ENCODE data around the gene C19orf53. TPM values are rescaled to one million over a fixed set of nuclear protein-coding genes. Genes with fewer than 3 reads are reported as not detected.

C19orf53 gene
- total RNA-seq, 2 donors from 2014 or later = 47.7 to 103 TPM

- H3K4me3 ChIP-seq = peak overlapping the region; percentile 74 to 78
- no peaks in the 10 kb centered on the region for H3K27me3 ChIP-seq
- peaks cover 15% of the 10 kb centered on the region for H3K4me1 ChIP-seq
- intact Hi-C loops (cut with DNase I) = no loop called here
- ATAC-seq (no peak), DNase-seq (no peak)
- H3K27ac ChIP-seq = peak overlapping the region in 3 of 4 donors; percentile 63 to 79 (median 70)
- WGBS, 2 donors = 46 to 47% methylated on average over 12 to 14 of the region's 19 CpGs
- TF ChIP-seq POLR2A (IDR thresholded peaks at IDR 0.05) (no peak), CTCF (IDR thresholded peaks at IDR 0.05) (no peak)
- H3K9me3 ChIP-seq = no peaks in the 10 kb centered on the region
- H3K36me3 ChIP-seq (replicated peaks in 1 of 2; ENCODE audit: insufficient read depth in 1 of 2, low read depth in 2 of 2) = peaks cover 2 to 8% of the 10 kb centered on the region in 2 donors
Measured at GRCh38 chr19:13765395-13766094, 8.7 kb upstream of the C19orf53 start.

GRCh38 chr19:13766095-13766481 is 8.2 kb upstream of the C19orf53 start:
- H3K4me1 ChIP-seq = peaks cover 15% of the 10 kb centered on the region
- peaks cover 0 to 8% of the 10 kb centered on the region in 2 donors for H3K36me3 ChIP-seq (replicated peaks in 1 of 2; ENCODE audit: insufficient read depth in 1 of 2, low read depth in 2 of 2)
- H3K9me3 ChIP-seq = no peaks in the 10 kb centered on the region
- DNase-seq (no peak), ATAC-seq (no peak)
- peak overlapping the region in 2 of 4 donors; percentile 70 to 79 for H3K27ac ChIP-seq
- intact Hi-C loops (cut with DNase I) = no loop called here
- H3K27me3 ChIP-seq = no peaks in the 10 kb centered on the region
- 78 to 83% methylated on average over 2 of the region's 3 CpGs for WGBS, 2 donors
- no peak overlapping the region for H3K4me3 ChIP-seq
- TF ChIP-seq CTCF (IDR thresholded peaks at IDR 0.05) (no peak), POLR2A (IDR thresholded peaks at IDR 0.05) (no peak)

- no peaks in the 10 kb centered on the region for H3K9me3 ChIP-seq
- H3K36me3 ChIP-seq (replicated peaks in 1 of 2; ENCODE audit: insufficient read depth in 1 of 2, low read depth in 2 of 2) = peaks cover 0 to 7% of the 10 kb centered on the region in 2 donors
- intact Hi-C loops (cut with DNase I) = no loop called here
- no peaks in the 10 kb centered on the region for H3K27me3 ChIP-seq
- WGBS, 2 donors = 94% methylated on average over 6 to 15 of the region's 19 CpGs
- ATAC-seq = no peak
- peaks cover 14% of the 10 kb centered on the region for H3K4me1 ChIP-seq
- TF ChIP-seq POLR2A (IDR thresholded peaks at IDR 0.05) = no peak
- TF ChIP-seq CTCF (IDR thresholded peaks at IDR 0.05) = no peak
- H3K27ac ChIP-seq = no peak overlapping the region
- H3K4me3 ChIP-seq = no peak overlapping the region
- no peak for DNase-seq
Measured at GRCh38 chr19:13768510-13768909, 5.7 kb upstream of the C19orf53 start.

- DNase-seq (no peak), ATAC-seq (no peak)
- Histone ChIP-seq H3K9me3 (no peaks in the 10 kb centered on the region), H3K36me3 (replicated peaks in 1 of 2; ENCODE audit: insufficient read depth in 1 of 2, low read depth in 2 of 2) (peaks cover 0 to 7% of the 10 kb centered on the region in 2 donors), H3K27ac (no peak overlapping the region), H3K27me3 (no peaks in the 10 kb centered on the region), H3K4me1 (peaks cover 18% of the 10 kb centered on the region), H3K4me3 (no peak overlapping the region)
- TF ChIP-seq CTCF (IDR thresholded peaks at IDR 0.05) (no peak), POLR2A (IDR thresholded peaks at IDR 0.05) (no peak)
- intact Hi-C loops (cut with DNase I) = no loop called here
- WGBS, 2 donors = 91 to 93% methylated on average over 16 of the region's 16 CpGs
Measured at GRCh38 chr19:13770013-13770635, 4.1 kb upstream of the C19orf53 start.
